ENCODE results near the gene CMIP.
"Not testable (repeated sequence)": the region's sequence is repeated elsewhere in the genome, so short reads cannot be mapped to it uniquely, and the experiment has no call there.

The CMIP gene

DNA sequence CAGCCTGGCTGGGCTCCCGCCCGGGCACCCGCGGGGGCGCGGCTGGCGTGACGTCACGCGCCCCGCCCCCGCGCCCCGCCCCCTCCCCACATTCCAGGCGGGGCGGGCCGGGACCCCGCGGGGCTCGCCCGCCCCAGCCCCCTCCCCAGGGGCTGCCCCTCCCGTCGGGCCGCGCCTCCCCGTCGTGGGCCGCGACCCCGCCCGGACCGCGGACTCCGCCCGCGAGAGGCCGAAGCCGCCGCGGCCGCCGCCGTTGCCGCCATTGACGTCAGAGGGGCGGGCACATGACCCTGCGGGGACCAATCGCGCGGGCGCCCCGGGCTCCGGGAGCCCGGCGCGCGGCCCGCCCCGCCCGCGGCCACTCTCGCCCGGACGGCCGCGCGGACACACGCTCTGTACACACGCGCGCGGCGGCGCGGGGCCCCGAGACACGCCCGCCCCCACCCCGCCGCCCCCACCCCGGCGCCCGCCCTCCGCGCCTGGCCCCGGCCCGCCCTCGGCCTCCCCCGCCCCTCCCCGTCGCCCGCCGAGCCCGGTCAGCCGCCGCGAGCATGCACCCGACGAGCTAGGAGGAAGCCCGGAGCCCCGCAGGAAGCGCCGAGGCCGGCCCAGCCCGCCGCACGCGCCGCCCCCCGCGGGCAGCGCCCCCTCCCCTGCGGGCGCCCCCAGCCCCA is at the start of gene CMIP:
Gene CMIP (plus strand): TSS at position 361 of the 674 bp plus-strand sequence.
- DNase-seq (ENCODE audit: low spot score): peak; percentile 82

DNA sequence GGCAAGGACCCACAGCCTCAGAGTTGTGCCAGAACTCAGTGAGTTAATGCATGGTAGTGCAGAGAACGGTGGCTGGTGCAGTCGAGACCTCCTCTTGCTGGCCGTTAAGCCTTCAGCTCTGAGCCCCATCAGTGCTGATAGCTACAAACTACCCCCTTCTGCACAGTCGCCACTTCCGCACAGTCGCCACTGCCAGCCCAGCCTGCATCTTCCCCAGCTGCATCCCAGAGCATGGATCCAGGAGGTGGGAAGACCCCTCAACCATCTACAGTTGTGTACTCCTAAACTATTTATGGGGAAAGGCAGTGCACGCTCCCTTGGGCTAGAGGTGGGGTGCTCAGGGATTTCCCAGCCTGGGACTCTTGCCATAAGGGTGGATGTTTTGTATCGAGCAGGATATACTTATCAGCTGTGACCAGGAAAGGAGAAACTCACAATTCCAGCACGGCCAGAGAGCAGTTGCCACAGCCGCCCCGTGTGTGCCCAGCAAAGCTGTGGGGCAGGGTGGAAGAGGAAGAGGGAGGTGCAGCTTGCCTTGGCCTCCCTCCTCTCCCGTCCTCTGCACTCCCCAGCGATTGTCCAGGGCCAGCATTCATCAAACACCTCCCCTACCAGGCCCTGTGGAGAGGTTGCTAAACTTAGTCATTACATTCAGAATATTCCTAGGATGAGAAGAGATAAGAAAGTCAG is 49.5 kb upstream of the CMIP start:
- DNase-seq (ENCODE audit: low spot score): no peak

DNA sequence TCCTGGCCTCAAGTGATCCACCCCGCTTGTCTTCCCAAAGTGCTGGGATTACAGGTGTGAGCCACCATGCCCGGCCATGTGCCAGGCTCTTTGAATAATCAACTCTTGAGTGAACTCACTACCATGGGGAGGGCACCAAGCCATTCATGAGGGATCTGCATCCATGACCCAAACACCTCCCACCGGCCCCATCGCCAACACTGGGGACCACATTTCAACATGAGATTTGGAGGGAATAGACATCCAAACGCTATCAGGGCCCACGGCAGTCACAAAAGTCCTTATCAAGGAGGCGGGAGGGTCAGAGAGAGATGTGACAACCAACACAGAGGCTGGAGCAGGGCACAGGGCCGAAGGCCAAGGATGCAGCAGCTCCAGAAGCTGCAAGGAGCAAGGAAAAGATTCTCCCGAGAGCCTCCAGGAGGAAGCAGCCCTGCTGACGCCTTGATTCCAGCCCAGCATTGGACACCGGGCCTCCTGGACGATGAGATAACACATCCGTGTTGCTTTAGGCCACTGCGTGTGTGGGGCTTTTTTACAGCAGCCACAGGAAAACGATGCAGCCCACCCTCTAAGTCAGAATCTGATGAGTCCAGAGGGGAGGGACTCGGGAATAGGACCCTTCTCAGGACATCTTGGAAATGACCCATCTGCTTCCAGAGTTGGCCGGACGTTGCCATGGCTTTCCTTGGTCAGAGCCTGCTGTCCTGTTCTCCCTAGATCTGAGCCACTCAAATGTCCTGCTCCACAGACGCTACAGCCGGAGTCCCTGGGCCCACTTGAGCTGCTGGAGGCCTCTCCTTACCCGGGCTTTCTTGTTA is 47.3 kb upstream of the CMIP start:
- DNase-seq (ENCODE audit: low spot score): no peak

DNA sequence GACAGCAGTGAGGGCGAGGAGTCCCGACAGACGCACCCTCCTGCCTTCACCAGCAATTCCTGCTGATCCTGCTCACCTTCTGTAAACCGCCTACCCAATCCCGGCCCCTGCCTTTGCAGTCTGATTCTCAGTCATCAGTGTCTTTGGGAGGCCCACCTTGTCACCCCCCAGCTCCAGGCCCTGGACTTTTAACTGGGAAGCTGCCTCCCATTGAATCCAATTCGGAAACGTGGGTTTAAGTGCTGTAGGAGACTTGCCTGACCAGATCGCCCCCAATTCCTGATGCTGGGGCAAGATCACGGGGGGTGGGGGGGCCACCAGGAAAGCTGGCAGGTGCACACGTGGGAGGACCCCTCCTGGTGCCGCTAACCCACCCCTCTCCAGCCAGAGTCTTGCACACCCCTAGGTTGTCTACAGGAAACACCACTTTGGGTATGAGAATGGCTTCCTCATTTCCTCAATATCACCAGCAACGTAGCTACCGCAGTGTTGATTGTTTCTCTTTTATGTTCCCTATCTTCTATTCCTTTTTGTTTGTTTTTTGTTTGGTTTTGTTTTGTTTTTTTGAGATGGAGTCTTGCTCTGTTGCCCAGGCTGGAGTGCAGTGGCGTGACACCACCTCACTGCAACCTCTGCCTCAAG is 46.6 kb upstream of the CMIP start:
- DNase-seq (ENCODE audit: low spot score): no peak

DNA sequence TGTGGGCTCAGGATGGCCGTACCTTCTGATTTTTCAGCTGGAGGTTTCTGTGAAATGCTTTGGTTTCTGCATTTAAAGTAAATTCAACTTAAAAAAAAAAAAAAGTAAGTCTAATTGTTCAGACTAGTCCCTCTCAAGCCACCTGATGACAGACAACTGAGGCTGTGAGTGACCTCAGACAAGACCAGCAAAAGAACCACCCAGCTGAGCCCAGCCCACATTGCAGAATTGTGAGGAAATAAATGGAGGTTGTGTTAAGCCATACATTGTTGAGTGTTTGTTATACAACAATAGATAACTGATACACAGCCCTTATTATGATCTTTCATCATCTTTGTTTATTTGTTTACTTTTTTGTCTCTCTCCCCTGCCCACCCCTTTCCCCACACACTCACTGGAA is 44.7 kb upstream of the CMIP start:
- DNase-seq (ENCODE audit: low spot score): no peak

DNA sequence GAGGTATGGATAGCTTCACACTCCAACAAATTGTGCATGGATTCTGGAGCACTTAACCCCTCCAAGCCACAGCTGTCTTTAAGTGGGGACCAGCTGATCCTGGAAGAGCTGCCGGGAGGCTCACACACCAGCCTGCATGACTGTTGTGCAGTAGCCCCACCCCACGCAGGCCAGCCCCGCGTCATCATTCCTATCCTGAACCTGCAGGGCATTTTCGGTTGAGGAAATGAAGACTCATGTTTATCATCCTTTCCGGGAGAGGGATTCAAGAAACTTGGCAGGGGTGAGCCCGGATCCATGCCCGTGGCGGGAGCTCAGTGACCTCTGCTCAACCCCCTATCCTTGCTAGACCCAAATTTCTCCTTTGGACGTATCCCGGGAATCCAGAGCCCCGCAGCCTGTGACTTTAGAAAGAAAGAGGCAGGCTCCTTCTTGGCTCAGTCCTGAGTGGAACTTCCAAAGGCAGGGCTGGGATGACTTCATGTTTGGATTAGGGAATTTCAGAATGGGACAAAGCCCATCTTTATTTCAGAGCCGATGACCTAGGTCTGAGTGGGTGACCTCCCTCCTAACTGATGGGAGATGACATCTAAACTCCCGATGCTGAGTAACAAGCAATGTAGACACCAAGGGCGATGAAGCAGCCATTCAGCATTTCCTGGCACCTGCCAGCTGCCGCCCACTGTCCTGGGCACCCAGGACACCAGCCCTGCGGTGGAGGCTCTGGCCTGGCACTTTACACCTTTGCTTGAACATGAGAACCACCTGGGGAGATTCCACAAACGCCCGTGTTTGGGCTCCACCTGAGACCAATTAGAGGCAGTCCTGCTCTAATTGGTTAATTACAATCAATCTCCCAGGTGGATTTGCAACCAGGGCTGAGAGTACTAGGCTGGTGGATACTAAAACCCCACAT is 43.3 kb upstream of the CMIP start:
- DNase-seq (ENCODE audit: low spot score): peak; percentile 24

DNA sequence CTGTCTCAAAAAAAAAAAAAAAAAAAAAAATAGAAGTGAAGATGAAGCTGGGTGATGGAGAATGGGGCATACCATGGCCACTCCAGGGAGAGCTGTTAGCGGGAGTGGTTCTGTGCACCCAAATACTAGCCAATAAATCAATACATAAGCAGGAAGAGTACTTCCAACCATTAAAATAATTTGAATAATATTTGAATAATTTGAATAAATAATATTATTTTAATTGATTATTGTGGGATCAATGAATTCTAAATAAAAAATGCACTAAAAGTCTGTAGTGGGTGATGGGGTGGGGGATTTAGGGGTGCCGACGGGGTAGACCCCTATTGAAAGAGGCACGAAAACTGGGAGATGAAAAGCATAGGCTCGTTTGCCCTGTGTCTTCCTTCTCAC is 41.4 kb upstream of the CMIP start:
- no peak for DNase-seq (ENCODE audit: low spot score)

DNA sequence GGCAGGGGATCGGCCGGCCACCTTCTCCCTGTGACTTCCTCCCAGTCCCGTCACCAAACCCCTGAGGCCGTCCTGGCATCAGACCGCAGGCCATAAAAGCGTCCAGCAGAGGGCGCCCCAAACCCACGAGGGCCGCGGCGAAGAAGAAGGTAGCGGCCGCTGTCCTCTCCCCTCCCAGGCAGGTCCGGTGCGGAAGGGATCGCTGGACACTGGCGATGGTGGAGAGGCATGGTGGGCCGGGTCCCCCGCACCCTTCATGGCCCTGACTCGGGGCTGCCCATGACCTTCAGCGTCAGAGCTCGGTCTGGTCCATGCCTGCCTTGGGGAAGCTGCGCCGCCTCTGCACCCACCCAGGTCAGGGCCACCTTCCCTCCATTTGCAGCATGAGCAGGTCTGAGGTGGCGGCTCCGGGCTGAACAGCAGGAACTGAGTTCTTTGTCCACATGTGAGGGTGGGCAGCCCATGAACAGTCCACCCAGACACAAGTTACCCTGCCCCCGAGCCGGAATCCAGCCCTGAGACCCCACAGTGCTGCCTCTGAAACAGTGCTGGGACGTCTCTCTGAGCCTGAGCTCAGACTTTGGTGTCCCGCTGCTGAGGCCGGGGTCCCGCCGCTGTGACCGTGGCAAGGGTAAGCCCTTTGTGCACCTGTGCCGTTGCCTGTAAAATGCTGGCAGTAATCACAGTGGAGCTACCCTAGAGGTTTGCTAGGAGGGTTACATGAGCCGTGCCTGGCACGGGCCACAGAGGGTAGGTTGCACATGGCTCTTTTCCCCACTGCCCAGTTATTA is 40.8 kb upstream of the CMIP start:
- peak; percentile 75 for DNase-seq (ENCODE audit: low spot score)

DNA sequence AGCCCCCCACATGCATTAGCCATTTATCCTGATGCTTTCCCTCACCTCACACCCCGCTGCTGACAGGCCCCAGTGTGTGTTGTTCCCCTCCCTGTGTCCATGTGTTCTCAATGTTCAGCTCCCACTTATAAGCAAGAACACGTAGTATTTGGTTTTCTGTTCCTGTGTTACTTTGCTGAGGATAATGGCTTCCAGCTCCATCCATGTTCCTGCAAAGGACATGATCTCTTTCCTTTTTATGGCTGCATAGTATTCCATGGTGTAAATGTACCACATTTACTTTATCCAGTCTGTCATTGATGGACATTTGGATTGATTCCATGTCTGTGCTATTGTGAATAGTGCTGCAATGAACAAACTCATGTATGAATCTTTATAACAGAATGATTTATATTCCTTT is 39.6 kb upstream of the CMIP start:
- not testable (repeated sequence) for DNase-seq (ENCODE audit: low spot score)

DNA sequence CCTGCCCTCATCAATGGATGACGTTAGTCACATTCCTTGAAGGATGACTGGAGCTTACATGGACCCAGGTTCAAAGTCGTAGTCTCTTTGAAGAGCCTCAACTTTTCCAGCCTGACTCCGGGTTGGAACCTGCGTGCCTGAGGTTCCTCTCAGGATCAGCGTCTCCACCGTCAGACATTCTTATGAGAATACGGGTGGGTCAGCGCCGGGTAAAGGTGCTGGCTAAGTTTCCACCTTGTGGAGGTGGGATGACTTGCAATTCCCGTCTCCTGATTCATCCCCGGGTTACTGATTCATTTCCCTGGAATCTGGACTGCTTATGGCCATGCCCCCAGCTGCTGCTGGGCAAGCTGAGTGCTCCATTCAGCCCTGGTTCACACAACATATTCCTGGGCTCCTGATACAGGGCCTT is 38.9 kb upstream of the CMIP start:
- DNase-seq (ENCODE audit: low spot score): peak; percentile 90

DNA sequence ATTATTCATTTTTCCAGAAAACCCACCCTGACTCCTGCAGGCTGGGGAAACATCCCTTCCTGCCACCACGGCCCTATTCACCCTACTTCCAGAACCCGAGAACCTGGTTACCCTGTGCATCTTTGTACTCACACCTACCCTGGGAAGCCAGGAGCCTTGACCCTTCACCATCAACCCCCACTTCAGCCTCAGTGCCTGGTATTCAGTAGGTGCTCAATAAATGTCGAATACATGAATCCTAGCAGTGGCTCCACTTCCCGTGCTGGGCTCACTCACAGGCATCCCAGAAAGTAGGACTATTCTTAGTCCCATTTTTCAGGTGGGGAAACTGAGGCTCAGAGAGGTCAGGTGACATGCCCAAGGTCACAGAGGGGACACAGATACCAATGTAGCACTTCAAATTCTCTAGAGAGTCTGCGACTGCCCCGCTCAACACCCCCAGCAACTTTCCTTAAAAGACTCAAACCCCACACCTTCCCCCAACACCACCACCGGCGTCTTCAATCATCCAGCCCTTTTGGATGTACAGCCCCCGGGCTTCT is 36.1 kb upstream of the CMIP start:
- DNase-seq (ENCODE audit: low spot score): no peak

DNA sequence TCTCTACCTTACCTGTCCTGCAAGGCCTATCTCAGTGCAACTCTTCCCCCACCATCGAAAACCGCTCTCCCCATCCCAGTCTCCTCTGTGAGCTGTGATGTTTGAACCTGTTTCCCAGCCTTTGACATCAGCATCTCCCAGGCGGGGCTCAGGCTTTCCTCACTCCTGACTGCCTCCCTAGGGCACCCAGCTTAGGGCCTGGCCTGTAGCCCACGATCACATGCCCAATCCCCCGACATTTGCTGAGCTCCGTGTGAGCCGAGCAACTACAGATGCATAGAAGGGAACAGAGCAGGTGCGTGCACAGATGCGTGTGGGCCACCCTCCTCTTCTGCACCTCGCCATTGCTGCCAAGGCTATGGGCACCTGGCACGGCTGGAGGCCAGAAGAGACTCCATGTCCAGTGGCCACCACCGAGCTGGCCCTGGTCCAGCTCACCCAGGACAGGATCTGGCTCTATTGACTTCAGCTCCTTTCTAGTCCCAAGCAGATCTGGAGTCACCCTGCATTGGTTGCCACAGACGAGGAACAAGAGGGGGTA is 35.5 kb upstream of the CMIP start:
- no peak for DNase-seq (ENCODE audit: low spot score)

DNA sequence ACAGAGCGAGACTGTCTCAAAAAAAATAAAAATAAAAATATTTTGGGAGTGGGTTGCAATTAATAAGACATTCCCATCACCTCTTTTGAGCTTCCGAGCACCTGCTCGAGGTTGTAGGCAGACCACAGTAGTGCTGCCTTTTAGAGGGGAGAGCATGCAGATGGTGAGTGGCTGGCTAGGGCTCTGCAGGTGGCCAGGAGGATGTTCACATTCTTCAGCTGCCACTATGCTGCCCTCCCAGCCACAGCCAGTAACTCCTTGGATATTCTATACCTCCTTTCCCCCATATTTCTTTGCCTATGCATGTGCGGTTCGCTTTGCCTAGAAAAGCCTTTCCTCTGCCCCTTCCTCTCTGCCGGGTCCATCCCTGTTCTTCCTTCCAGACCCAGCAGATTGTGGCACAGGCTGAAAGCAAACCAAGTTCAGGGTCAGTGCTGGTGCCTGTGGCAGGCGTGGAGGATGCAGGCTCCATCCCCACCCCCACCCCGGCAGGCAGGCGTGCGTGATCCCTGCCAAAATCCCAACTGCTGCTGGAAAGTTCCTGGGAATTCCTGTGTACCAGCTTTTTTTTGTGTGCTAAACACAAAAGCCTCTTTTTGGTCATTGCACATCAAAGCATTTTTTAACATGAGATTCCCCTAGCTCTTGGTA is 33.8 kb upstream of the CMIP start:
- DNase-seq (ENCODE audit: low spot score): no peak

DNA sequence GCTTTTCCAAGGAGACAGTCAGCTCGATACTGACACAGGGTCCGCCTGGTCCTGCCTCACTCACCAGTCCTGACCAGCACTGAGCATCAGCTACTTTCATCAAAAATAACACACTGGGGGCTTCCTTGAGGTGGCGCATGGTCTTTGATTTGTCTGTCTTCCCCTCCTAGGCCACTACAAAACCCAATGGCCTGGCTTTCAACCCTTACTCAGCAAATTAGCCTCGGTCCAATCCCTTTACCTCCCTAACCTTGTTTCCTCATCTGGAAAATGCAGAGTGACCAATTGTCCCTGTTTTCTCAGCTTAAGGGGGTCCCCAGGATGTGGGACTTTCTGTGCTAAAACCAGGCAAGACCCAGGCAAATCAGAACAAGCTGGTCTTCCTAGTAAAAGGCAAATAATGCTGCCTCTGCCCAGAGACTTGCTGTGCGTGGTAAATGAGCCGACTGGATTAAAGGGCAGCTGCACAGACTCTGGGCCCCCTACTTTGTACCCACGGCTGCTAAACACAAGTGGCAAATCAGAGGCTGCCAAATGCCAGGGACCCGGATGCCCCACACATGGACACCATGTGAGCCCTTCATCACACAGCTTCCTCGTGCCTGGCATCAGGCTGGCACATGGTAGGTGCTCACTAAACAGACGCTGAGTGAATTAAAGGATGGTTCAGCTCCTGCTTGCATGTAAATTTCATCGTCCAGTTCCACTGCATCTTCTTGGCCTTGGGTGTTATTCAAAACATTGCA is 31.2 kb upstream of the CMIP start:
- no peak for DNase-seq (ENCODE audit: low spot score)

DNA sequence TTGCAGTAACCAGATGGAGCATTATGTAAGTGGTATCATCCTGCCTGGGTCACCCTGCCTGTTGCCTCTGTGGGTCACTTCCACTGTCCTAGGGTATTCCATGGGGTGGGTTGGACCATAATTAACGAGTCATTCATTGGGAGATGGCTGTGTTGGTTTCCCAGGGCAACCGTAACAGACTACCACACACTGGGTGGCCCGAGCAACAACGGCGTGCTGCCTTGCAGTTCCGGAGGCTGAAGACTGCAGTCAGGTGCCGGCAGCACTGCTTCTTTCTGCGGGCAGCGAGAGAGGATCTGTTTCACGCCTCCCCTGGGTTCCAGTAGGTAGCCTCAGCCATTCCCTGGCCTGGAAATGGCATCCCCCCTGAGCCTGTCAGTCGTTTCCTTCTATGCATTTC is 28.9 kb upstream of the CMIP start:
- DNase-seq (ENCODE audit: low spot score): no peak

DNA sequence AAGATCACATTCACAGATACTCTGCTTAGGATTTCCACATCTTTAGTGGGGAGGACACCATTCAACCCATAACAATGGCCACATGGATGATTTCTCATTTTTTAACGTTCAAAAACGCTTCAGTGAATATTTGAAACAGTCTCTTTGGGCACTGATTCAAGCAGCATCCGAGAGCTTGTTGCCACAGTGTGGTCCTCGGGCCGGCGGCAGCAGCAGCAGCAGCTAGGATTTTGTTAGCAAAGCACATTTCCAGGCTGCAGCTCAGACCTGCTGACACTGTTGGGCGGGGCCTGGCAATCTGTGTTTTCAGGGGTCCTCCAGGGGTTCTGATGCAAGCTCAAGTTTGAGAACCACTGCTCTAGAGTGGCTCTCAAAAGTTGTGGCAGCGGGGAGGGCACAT is 27.9 kb upstream of the CMIP start:
- DNase-seq (ENCODE audit: low spot score): no peak

DNA sequence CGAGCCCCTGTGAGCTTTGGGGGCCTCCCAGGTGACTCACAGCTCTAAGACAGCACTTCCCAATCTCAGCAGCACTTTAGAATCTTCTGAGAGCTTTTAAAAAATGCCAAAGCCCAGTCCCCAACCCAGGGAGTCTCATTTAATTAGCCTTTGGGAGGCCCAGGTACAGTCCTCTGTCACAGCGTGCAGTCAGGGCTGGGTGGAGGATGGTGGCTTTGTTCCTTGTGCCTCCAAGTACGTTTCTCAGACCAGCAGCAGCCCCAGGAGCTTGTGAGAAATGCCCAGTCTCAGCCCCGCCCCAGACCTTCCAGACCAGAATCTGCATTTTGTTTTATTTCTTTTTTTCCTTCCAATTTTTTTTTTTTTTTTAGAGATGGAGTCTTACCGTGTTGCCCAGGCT is 27.4 kb upstream of the CMIP start:
- DNase-seq (ENCODE audit: low spot score): no peak

DNA sequence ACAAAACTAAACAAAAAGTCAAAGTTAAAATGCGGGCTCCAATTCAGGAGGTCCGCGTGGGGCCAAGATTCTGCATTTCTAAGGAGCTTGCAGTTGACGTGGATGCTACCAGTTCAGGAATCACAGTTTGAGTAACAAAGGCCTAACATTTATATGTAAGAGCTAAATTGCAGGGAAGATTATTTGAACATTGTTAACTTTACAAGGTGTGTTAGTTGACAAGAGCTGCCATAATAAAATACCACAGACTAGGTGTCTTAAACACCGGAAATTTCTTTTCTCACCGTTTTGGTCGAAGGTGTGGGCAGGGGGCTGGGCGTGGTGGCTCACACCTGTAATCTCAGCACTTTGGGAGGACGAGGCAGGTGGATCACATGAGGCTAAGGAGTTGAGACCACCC is 24.8 kb upstream of the CMIP start:
- DNase-seq (ENCODE audit: low spot score): no peak

DNA sequence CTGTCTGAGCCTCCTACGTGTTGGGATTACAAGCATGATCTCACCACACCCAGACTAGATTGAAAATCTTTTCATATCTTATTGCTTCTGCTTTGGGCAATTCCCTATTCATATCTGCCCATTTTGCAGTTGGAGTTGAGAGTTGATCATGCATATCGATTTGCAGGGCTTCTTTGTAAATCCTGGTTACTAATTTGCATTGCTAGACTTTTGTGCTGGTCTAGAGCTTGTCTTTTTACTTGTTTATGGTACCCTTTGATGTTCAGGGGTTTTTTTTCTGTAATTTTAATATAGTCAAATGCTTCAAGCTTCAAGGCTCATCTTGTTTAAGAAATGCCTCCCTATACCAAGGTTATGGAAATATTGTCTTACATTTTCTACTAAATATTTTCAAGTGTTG is 23.5 kb upstream of the CMIP start:
- no peak for DNase-seq (ENCODE audit: low spot score)

Measured in RKO (cell line).